ENCODE data around the gene SORL1. TPM values are rescaled to one million over a fixed set of nuclear protein-coding genes. Genes with fewer than 3 reads are reported as not detected.

The SORL1 gene
- total RNA-seq, 4 donors from 2014 or later, result 3.0 to 12.3 (median 8.1) TPM

GRCh38 chr11:121560236-121560635, 108.1 kb downstream of the SORL1 start:
- Histone ChIP-seq H3K36me3 (peaks cover 0 to 44% (median 7%) of the 10 kb centered on the region in 4 donors), H3K27me3 (no peaks in the 10 kb centered on the region), H3K27ac (replicated peaks in 1 of 4) (no peak overlapping the region), H3K4me1 (no peaks in the 10 kb centered on the region), H3K4me3 (no peak overlapping the region), H3K9me3 (no peaks in the 10 kb centered on the region)
- intact Hi-C loops (cut with DNase I), result no loop called here
- TF ChIP-seq CTCF (IDR thresholded peaks at IDR 0.05) (no peak), POLR2AphosphoS5 (IDR thresholded peaks at IDR 0.05) (no peak), POLR2A (IDR thresholded peaks at IDR 0.05; ENCODE audit: low read depth) (no peak), EP300 (IDR thresholded peaks at IDR 0.05) (no peak)
- no peak for DNase-seq (ENCODE audit: extremely low spot score)

- no peak for DNase-seq (ENCODE audit: extremely low spot score)
- H3K9me3 ChIP-seq, result no peaks in the 10 kb centered on the region
- H3K27me3 ChIP-seq, result no peaks in the 10 kb centered on the region
- TF ChIP-seq CTCF (IDR thresholded peaks at IDR 0.05) (no peak), POLR2A (IDR thresholded peaks at IDR 0.05; ENCODE audit: low read depth) (no peak), POLR2AphosphoS5 (IDR thresholded peaks at IDR 0.05) (no peak), EP300 (IDR thresholded peaks at IDR 0.05) (no peak)
- intact Hi-C loops (cut with DNase I), result no loop called here
- H3K27ac ChIP-seq (replicated peaks in 1 of 4), result no peak overlapping the region
- H3K36me3 ChIP-seq, result peaks cover 0 to 37% (median 7%) of the 10 kb centered on the region in 4 donors
- WGBS, result 96% methylated on average over 5 of the region's 5 CpGs
- no peak overlapping the region for H3K4me3 ChIP-seq
- H3K4me1 ChIP-seq, result no peaks in the 10 kb centered on the region
Measured at GRCh38 chr11:121561240-121561639, 109.1 kb downstream of the SORL1 start.

- no peak for TF ChIP-seq POLR2AphosphoS5 (IDR thresholded peaks at IDR 0.05)
- TF ChIP-seq EP300 (IDR thresholded peaks at IDR 0.05), result no peak
- no peak for TF ChIP-seq CTCF (IDR thresholded peaks at IDR 0.05)
- TF ChIP-seq POLR2A (IDR thresholded peaks at IDR 0.05; ENCODE audit: low read depth), result no peak
- DNase-seq (ENCODE audit: extremely low spot score), result peak; percentile 62
- Histone ChIP-seq H3K4me1 (no peaks in the 10 kb centered on the region), H3K27me3 (no peaks in the 10 kb centered on the region), H3K27ac (replicated peaks in 1 of 4) (no peak overlapping the region), H3K4me3 (no peak overlapping the region), H3K9me3 (no peaks in the 10 kb centered on the region), H3K36me3 (peaks cover 0 to 35% (median 7%) of the 10 kb centered on the region in 4 donors)
- intact Hi-C loops (cut with DNase I), result no loop called here
- WGBS, result 81% methylated on average over 5 of the region's 5 CpGs
Measured at GRCh38 chr11:121561716-121562115, 109.6 kb downstream of the SORL1 start.

- Histone ChIP-seq H3K27ac (replicated peaks in 1 of 4) (no peak overlapping the region), H3K9me3 (no peaks in the 10 kb centered on the region), H3K4me1 (no peaks in the 10 kb centered on the region), H3K36me3 (peaks cover 0 to 31% (median 8%) of the 10 kb centered on the region in 4 donors), H3K4me3 (no peak overlapping the region), H3K27me3 (no peaks in the 10 kb centered on the region)
- no peak for DNase-seq (ENCODE audit: extremely low spot score)
- intact Hi-C loops (cut with DNase I), result no loop called here
- 92% methylated on average over 4 of the region's 4 CpGs for WGBS
- TF ChIP-seq EP300 (IDR thresholded peaks at IDR 0.05) (no peak), POLR2A (IDR thresholded peaks at IDR 0.05; ENCODE audit: low read depth) (no peak), POLR2AphosphoS5 (IDR thresholded peaks at IDR 0.05) (no peak), CTCF (IDR thresholded peaks at IDR 0.05) (no peak)
Measured at GRCh38 chr11:121563003-121563402, 110.9 kb downstream of the SORL1 start.
